Measurements from ENCODE around the gene SPATA21.

Gene SPATA21

GRCh38 chr1:16418823-16419425 lies 18.3 kb downstream of the SPATA21 start:
- DNase-seq, result no peak

GRCh38 chr1:16413191-16413590 lies 24.0 kb downstream of the SPATA21 start:
- DNase-seq, result no peak

- no peak for DNase-seq
Measured at GRCh38 chr1:16410803-16411202, 26.4 kb downstream of the SPATA21 start.

GRCh38 chr1:16409536-16410152 lies 27.6 kb downstream of the SPATA21 start:
- no peak for DNase-seq

- no peak for DNase-seq
Measured at GRCh38 chr1:16406868-16407267, 30.4 kb downstream of the SPATA21 start.

- DNase-seq, result no peak
Measured at GRCh38 chr1:16405441-16405840, 31.8 kb downstream of the SPATA21 start.

- DNase-seq, result no peak
Measured at GRCh38 chr1:16402742-16403141, 34.5 kb downstream of the SPATA21 start.

GRCh38 chr1:16398371-16398953 lies 38.8 kb downstream of the SPATA21 start:
- no peak for DNase-seq

GRCh38 chr1:16397120-16397519 lies 40.1 kb downstream of the SPATA21 start:
- DNase-seq, result no peak

- DNase-seq, result no peak
Measured at GRCh38 chr1:16396591-16396990, 40.6 kb downstream of the SPATA21 start.

GRCh38 chr1:16394977-16395376 lies 42.2 kb downstream of the SPATA21 start:
- no peak for DNase-seq

GRCh38 chr1:16393570-16394521 lies 43.4 kb downstream of the SPATA21 start:
- DNase-seq, result no peak

- DNase-seq, result no peak
Measured at GRCh38 chr1:16392740-16393569, 44.3 kb downstream of the SPATA21 start.

- DNase-seq, result no peak
Measured at GRCh38 chr1:16391411-16391810, 45.8 kb downstream of the SPATA21 start.

GRCh38 chr1:16387201-16388188 lies 49.7 kb downstream of the SPATA21 start:
- DNase-seq, result no peak

- DNase-seq, result no peak
Measured at GRCh38 chr1:16386454-16387113, 50.6 kb downstream of the SPATA21 start.

GRCh38 chr1:16385659-16386453 lies 51.4 kb downstream of the SPATA21 start:
- DNase-seq, result no peak

- DNase-seq, result no peak
Measured at GRCh38 chr1:16383888-16384287, 53.3 kb downstream of the SPATA21 start.

- no peak for DNase-seq
Measured at GRCh38 chr1:16380868-16381267, 56.4 kb downstream of the SPATA21 start.

- no peak for DNase-seq
Measured at GRCh38 chr1:16378443-16378842, 58.8 kb downstream of the SPATA21 start.
